GM23338 (cell line): ENCODE measurements around the gene BNIP1. TPM values are rescaled to one million over a fixed set of nuclear protein-coding genes. Genes with fewer than 3 reads are reported as not detected.

Source experiments
- CREB1 ChIP-seq: fragments of 250-450 bp; sonication (Bioruptor Pico); IDR thresholded peaks from 2 replicates; pipeline ENCODE4 v1.5.0; 2020; ENCODE audit warnings: low read depth, mild to moderate bottlenecking, moderate library complexity
- CTCF ChIP-seq, 2 experiments: fragments of 200-600 bp in 1 of 2; sonication (generic) in 1 of 2; conservative IDR thresholded peaks; 2 replicates each; pipeline versions ENCODE4 v1.5.1 to v1.6.1; 2016 to 2017; ENCODE audit warnings: antibody characterized with exemption in 2 of 2, low read depth in 2 of 2, mild to moderate bottlenecking in 2 of 2, moderate library complexity in 1 of 2
- ZNF331 ChIP-seq: fragments of 250-450 bp; sonication (Bioruptor Pico); IDR thresholded peaks from 2 replicates; pipeline ENCODE4 v1.5.0; 2020; ENCODE audit warnings: low read depth, mild to moderate bottlenecking, moderate library complexity
- polyA plus RNA-seq: library from polyadenylated mRNA; unstranded; fragments of >200 nt; fragmentation: Nextera tagmentation; extraction: Ambion mirVana; gene quantifications from 2 replicates; pipeline ENCODE4 v1.2.1, GENCODE V29; 2016
- total RNA-seq: library from RNA; depleted of rRNA; stranded (reverse); fragments of >200 nt; shearing (Covaris generic); gene quantifications from 2 replicates; pipeline ENCODE4 v1.2.3, GENCODE V29; 2014
- TF ChIP-seq, protein P1 (sequence below): IDR thresholded peaks from one replicate; pipeline ENCODE4 v1.6.1; 2018; ENCODE audit warnings: antibody characterized with exemption; ENCODE audit not compliant: unreplicated experiment
- TF ChIP-seq, protein P2 (sequence below): fragments of 250-450 bp; sonication (Bioruptor Pico); IDR thresholded peaks from 2 replicates; pipeline ENCODE4 v1.5.0; 2020; ENCODE audit warnings: mild to moderate bottlenecking, moderate library complexity

BNIP1 gene
- total and polyA plus RNA-seq, 2 experiments from 2014 or later: 12.1 to 17.0 TPM

- TF ChIP-seq, protein P1, sequence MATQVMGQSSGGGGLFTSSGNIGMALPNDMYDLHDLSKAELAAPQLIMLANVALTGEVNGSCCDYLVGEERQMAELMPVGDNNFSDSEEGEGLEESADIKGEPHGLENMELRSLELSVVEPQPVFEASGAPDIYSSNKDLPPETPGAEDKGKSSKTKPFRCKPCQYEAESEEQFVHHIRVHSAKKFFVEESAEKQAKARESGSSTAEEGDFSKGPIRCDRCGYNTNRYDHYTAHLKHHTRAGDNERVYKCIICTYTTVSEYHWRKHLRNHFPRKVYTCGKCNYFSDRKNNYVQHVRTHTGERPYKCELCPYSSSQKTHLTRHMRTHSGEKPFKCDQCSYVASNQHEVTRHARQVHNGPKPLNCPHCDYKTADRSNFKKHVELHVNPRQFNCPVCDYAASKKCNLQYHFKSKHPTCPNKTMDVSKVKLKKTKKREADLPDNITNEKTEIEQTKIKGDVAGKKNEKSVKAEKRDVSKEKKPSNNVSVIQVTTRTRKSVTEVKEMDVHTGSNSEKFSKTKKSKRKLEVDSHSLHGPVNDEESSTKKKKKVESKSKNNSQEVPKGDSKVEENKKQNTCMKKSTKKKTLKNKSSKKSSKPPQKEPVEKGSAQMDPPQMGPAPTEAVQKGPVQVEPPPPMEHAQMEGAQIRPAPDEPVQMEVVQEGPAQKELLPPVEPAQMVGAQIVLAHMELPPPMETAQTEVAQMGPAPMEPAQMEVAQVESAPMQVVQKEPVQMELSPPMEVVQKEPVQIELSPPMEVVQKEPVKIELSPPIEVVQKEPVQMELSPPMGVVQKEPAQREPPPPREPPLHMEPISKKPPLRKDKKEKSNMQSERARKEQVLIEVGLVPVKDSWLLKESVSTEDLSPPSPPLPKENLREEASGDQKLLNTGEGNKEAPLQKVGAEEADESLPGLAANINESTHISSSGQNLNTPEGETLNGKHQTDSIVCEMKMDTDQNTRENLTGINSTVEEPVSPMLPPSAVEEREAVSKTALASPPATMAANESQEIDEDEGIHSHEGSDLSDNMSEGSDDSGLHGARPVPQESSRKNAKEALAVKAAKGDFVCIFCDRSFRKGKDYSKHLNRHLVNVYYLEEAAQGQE: no peak
- TF ChIP-seq CTCF (conservative IDR thresholded peaks at IDR 0.05; ENCODE audit: low read depth in 2 of 2) (no peak), CREB1 (CRISPR knock-in tag) (no peak), ZNF331 (no peak)
- TF ChIP-seq, protein P2, sequence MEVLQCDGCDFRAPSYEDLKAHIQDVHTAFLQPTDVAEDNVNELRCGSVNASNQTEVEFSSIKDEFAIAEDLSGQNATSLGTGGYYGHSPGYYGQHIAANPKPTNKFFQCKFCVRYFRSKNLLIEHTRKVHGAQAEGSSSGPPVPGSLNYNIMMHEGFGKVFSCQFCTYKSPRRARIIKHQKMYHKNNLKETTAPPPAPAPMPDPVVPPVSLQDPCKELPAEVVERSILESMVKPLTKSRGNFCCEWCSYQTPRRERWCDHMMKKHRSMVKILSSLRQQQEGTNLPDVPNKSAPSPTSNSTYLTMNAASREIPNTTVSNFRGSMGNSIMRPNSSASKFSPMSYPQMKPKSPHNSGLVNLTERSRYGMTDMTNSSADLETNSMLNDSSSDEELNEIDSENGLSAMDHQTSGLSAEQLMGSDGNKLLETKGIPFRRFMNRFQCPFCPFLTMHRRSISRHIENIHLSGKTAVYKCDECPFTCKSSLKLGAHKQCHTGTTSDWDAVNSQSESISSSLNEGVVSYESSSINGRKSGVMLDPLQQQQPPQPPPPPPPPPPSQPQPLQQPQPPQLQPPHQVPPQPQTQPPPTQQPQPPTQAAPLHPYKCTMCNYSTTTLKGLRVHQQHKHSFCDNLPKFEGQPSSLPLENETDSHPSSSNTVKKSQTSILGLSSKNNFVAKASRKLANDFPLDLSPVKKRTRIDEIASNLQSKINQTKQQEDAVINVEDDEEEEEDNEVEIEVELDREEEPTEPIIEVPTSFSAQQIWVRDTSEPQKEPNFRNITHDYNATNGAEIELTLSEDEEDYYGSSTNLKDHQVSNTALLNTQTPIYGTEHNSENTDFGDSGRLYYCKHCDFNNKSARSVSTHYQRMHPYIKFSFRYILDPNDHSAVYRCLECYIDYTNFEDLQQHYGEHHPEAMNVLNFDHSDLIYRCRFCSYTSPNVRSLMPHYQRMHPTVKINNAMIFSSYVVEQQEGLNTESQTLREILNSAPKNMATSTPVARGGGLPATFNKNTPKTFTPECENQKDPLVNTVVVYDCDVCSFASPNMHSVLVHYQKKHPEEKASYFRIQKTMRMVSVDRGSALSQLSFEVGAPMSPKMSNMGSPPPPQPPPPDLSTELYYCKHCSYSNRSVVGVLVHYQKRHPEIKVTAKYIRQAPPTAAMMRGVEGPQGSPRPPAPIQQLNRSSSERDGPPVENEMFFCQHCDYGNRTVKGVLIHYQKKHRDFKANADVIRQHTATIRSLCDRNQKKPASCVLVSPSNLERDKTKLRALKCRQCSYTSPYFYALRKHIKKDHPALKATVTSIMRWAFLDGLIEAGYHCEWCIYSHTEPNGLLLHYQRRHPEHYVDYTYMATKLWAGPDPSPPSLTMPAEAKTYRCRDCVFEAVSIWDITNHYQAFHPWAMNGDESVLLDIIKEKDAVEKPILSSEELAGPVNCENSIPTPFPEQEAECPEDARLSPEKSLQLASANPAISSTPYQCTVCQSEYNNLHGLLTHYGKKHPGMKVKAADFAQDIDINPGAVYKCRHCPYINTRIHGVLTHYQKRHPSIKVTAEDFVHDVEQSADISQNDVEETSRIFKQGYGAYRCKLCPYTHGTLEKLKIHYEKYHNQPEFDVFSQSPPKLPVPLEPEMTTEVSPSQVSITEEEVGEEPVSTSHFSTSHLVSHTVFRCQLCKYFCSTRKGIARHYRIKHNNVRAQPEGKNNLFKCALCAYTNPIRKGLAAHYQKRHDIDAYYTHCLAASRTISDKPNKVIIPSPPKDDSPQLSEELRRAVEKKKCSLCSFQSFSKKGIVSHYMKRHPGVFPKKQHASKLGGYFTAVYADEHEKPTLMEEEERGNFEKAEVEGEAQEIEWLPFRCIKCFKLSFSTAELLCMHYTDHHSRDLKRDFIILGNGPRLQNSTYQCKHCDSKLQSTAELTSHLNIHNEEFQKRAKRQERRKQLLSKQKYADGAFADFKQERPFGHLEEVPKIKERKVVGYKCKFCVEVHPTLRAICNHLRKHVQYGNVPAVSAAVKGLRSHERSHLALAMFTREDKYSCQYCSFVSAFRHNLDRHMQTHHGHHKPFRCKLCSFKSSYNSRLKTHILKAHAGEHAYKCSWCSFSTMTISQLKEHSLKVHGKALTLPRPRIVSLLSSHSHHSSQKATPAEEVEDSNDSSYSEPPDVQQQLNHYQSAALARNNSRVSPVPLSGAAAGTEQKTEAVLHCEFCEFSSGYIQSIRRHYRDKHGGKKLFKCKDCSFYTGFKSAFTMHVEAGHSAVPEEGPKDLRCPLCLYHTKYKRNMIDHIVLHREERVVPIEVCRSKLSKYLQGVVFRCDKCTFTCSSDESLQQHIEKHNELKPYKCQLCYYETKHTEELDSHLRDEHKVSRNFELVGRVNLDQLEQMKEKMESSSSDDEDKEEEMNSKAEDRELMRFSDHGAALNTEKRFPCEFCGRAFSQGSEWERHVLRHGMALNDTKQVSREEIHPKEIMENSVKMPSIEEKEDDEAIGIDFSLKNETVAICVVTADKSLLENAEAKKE (CRISPR knock-in tag): no peak
These were observed 11.6 kb downstream of the BNIP1 start (continued) for GRCh38 chr5:173155912-173156311.
